Measurements from ENCODE around the gene MPV17. TPM values are rescaled to one million over a fixed set of nuclear protein-coding genes. Genes with fewer than 3 reads are reported as not detected.

Gene MPV17
- total and polyA plus RNA-seq, 8 donors: 24.8 to 71.8 (median 35.1) TPM

GRCh38 chr2:27297195-27297594 is 25.7 kb downstream of the MPV17 start:
- FAIRE-seq (no peak), DNase-seq (no peak), ATAC-seq (no peak)
- H3K27ac ChIP-seq: no peak overlapping the region
- no peaks in the 10 kb centered on the region for H3K27me3 ChIP-seq
- no peaks in the 10 kb centered on the region for H3K36me3 ChIP-seq
- intact Hi-C loops (cut with DNase I): no loop called here
- peaks cover 0 to 12% (median 0%) of the 10 kb centered on the region in 3 donors for H3K4me1 ChIP-seq
- no peaks in the 10 kb centered on the region for H3K9me3 ChIP-seq
- H3K4me3 ChIP-seq: no peak overlapping the region
- 54 to 76% methylated on average over 3 of the region's 3 CpGs for WGBS, 2 donors
- TF ChIP-seq CTCF (IDR thresholded peaks at IDR 0.05): no peak

- no peaks in the 10 kb centered on the region for H3K27me3 ChIP-seq
- no peak for TF ChIP-seq CTCF (IDR thresholded peaks at IDR 0.05)
- H3K4me3 ChIP-seq: no peak overlapping the region
- DNase-seq: no peak
- H3K9me3 ChIP-seq: no peaks in the 10 kb centered on the region
- no peaks in the 10 kb centered on the region for H3K36me3 ChIP-seq
- H3K4me1 ChIP-seq: peaks cover 0 to 12% (median 0%) of the 10 kb centered on the region in 3 donors
- ATAC-seq: no peak
- intact Hi-C loops (cut with DNase I): no loop called here
- FAIRE-seq: no peak
- H3K27ac ChIP-seq: no peak overlapping the region
- 32 to 48% methylated on average over 4 of the region's 4 CpGs for WGBS, 2 donors
These were observed 26.4 kb downstream of the MPV17 start for GRCh38 chr2:27296481-27296880.

GRCh38 chr2:27294928-27295327 is 28.0 kb downstream of the MPV17 start:
- WGBS, 2 donors: 75 to 76% methylated on average over 8 of the region's 8 CpGs
- Histone ChIP-seq H3K4me3 (no peak overlapping the region), H3K36me3 (no peaks in the 10 kb centered on the region), H3K9me3 (no peaks in the 10 kb centered on the region), H3K27me3 (no peaks in the 10 kb centered on the region), H3K4me1 (peaks cover 0 to 12% (median 0%) of the 10 kb centered on the region in 3 donors), H3K27ac (no peak overlapping the region)
- ATAC-seq (no peak), FAIRE-seq (no peak), DNase-seq (no peak)
- no peak for TF ChIP-seq CTCF (IDR thresholded peaks at IDR 0.05)
- intact Hi-C loops (cut with DNase I): no loop called here

- FAIRE-seq (no peak), DNase-seq (no peak), ATAC-seq (no peak)
- Histone ChIP-seq H3K27me3 (no peaks in the 10 kb centered on the region), H3K4me1 (peaks cover 0 to 12% (median 0%) of the 10 kb centered on the region in 3 donors), H3K4me3 (no peak overlapping the region), H3K9me3 (no peaks in the 10 kb centered on the region), H3K36me3 (no peaks in the 10 kb centered on the region), H3K27ac (no peak overlapping the region)
- 46 to 47% methylated on average over 6 of the region's 6 CpGs for WGBS, 2 donors
- no peak for TF ChIP-seq CTCF (IDR thresholded peaks at IDR 0.05)
- intact Hi-C loops (cut with DNase I): no loop called here
These were observed 31.0 kb downstream of the MPV17 start for GRCh38 chr2:27291865-27292264.

- Histone ChIP-seq H3K36me3 (no peaks in the 10 kb centered on the region), H3K4me1 (peaks cover 0 to 12% (median 0%) of the 10 kb centered on the region in 3 donors), H3K27ac (no peak overlapping the region), H3K27me3 (no peaks in the 10 kb centered on the region), H3K4me3 (no peak overlapping the region), H3K9me3 (no peaks in the 10 kb centered on the region)
- TF ChIP-seq CTCF (IDR thresholded peaks at IDR 0.05): no peak
- ATAC-seq (no peak), FAIRE-seq (no peak), DNase-seq (no peak)
- intact Hi-C loops (cut with DNase I): no loop called here
- 88 to 93% methylated on average over 5 of the region's 5 CpGs for WGBS, 2 donors
These were observed 32.3 kb downstream of the MPV17 start for GRCh38 chr2:27290549-27290948.

Measured in pancreas (tissue), 10 donors.